Measurements from ENCODE around the gene DHRS9. TPM values are rescaled to one million over a fixed set of nuclear protein-coding genes. Genes with fewer than 3 reads are reported as not detected.

Gene DHRS9
- 0.29 and 1.3 TPM in 2 replicates for total RNA-seq

GRCh38 chr2:169069341-169069740 is at the start of gene DHRS9:
TSS of gene DHRS9 (plus strand) at chr2:169069563. CDS start at chr2:169081582, 12,019 bp downstream.

GRCh38 chr2:169031202-169031601 is 38.2 kb upstream of the DHRS9 start, which contains the start of gene ABCB11:
TSS of gene ABCB11 (minus strand) at chr2:169031324. CDS start at chr2:169018125, 13,199 bp downstream.

Other genes with a start within 250 kb of the DHRS9 start
- 16.4 and 21.7 TPM in 2 replicates for gene SPC25, start 179.1 kb upstream of the DHRS9 start, total RNA-seq
- not detected in 2 replicates for gene G6PC2, start 168.3 kb upstream of the DHRS9 start, total RNA-seq
- gene ABCB11, start 38.2 kb upstream of the DHRS9 start, total RNA-seq: 0.50 and 0.53 TPM in 2 replicates